ENCODE results near the gene VAV2. TPM values are rescaled to one million over a fixed set of nuclear protein-coding genes. Genes with fewer than 3 reads are reported as not detected.

VAV2 gene
- total and polyA plus RNA-seq, 2 of the 4 experiments (the other 2 are of a cell fraction) = 10.8 to 13.4 TPM

GRCh38 chr9:133945314-133945975 lies 46.7 kb downstream of the VAV2 start:
- H4K5ac ChIP-seq (ENCODE audit: low read depth, low read length) = no peak overlapping the region
- no peak overlapping the region for H2AK9ac ChIP-seq (replicated peaks; ENCODE audit: low read depth, low read length, poor library complexity)
- TF ChIP-seq ELK1 (IDR thresholded peaks at IDR 0.05; ENCODE audit: borderline replicate concordance, low read depth, low read length) (no peak), RFX5 (IDR thresholded peaks at IDR 0.05; ENCODE audit: low read depth, low read length) (no peak), CTCF (conservative IDR thresholded peaks at IDR 0.05; ENCODE audit: low read depth, low read length) (no peak), POLR2A (IDR thresholded peaks at IDR 0.05; ENCODE audit: low read depth, low read length) (no peak), RAD21 (IDR thresholded peaks at IDR 0.05; ENCODE audit: low read length) (no peak)
- H2BK120ac ChIP-seq (ENCODE audit: low read depth, low read length) = no peak overlapping the region
- intact Hi-C loops (cut with micrococcal nuclease) = no loop called here
- POLR2A ChIA-PET (ENCODE audit: unreplicated experiment) = no interaction called here
- ATAC-seq (ENCODE audit: low read depth) = no peak
- H3K9me3 ChIP-seq (ENCODE audit: control insufficient read depth, insufficient read depth, low read length) = no peaks in the 10 kb centered on the region
- H3K79me1 ChIP-seq (ENCODE audit: low read depth in 1 of 2, low read length in 2 of 2) = peaks cover 28 to 83% of the 10 kb centered on the region in 2 experiments
- no peak overlapping the region for H3K56ac ChIP-seq (ENCODE audit: extremely low read depth, insufficient read depth, low read length)
- no peak overlapping the region for H3K4me3 ChIP-seq (ENCODE audit: insufficient read depth, low read depth, low read length)
- no peak overlapping the region for H3K9ac ChIP-seq (ENCODE audit: low read depth, low read length)
- no peak overlapping the region for H2BK15ac ChIP-seq (ENCODE audit: low read depth, low read length)
- dilution Hi-C loops (cut with HindIII; ENCODE audit: low sequenced_read_pairs, unreplicated experiment) = no loop called here
- in situ Hi-C loops (cut with MboI; ENCODE audit: low sequenced_read_pairs) = no loop called here
- peaks cover 2% of the 10 kb centered on the region; the same call in 1 of the 2 replicates for H3K36me3 ChIP-seq (ENCODE audit: control insufficient read depth, insufficient read depth, low read length)
- H2AFZ ChIP-seq (replicated peaks; ENCODE audit: low read length, poor library complexity) = no peak overlapping the region
- 0 out of 2 replicates have a peak, but pooled peaks cover 6% of the 10 kb centered on the region for H3K9me1 ChIP-seq (ENCODE audit: insufficient read depth, low read length)
- 82% methylated on average over 3 of the region's 13 CpGs; no CpG with 5 or more reads in 1 of the 2 experiments for WGBS, 2 experiments (ENCODE audit: extremely low coverage in 2 of 2, insufficient read length in 1 of 2)
- no peak overlapping the region for H3K4me2 ChIP-seq (ENCODE audit: low read depth, low read length)
- no peaks in the 10 kb centered on the region; the same call in none of the 2 replicates for H3K4me1 ChIP-seq (ENCODE audit: control insufficient read depth, insufficient read depth, low read length)
- no peak overlapping the region for H3K4ac ChIP-seq (ENCODE audit: low read depth, low read length)
- no peak overlapping the region for H2BK5ac ChIP-seq (ENCODE audit: low read depth, low read length, poor library complexity, severe bottlenecking)
- no peak for DNase-seq
- H4K8ac ChIP-seq (ENCODE audit: low read depth in 2 of 2, low read length in 2 of 2) = no peak overlapping the region
- peaks cover 76% of the 10 kb centered on the region for H4K20me1 ChIP-seq (ENCODE audit: insufficient read depth, low read length)
- no peaks in the 10 kb centered on the region for H3K27me3 ChIP-seq (ENCODE audit: control insufficient read depth, insufficient read depth, low read length)
- no peak overlapping the region for H4K91ac ChIP-seq (ENCODE audit: insufficient read depth, low read depth, low read length)
- H2AK5ac ChIP-seq (ENCODE audit: low read depth, low read length) = no peak overlapping the region
- no peak overlapping the region for H2BK20ac ChIP-seq (ENCODE audit: low read depth, low read length)
- no peak overlapping the region for H3K23ac ChIP-seq (ENCODE audit: low read depth, low read length)
- no TSS peak for BruUV-seq (replicated peaks)
- no peak overlapping the region for H3K27ac ChIP-seq (ENCODE audit: insufficient read depth, low read length)
- no peak overlapping the region for H3K14ac ChIP-seq (replicated peaks; ENCODE audit: low read depth, low read length)
- H3K18ac ChIP-seq (ENCODE audit: low read depth, low read length) = no peak overlapping the region
- CTCF ChIA-PET = no interaction called here
